HG02885 (cell line): Measurements from ENCODE around the gene MB.
"Not testable (repeated sequence)": the region's sequence is repeated elsewhere in the genome, so short reads cannot be mapped to it uniquely, and the experiment has no call there.

Experiments
- ATAC-seq: cut with Tn5 transposase; IDR thresholded peaks from one replicate; pipeline ENCODE4 v1.9.1; 2021; ENCODE audit warnings: mild to moderate bottlenecking; ENCODE audit not compliant: unreplicated experiment, poor library complexity

The MB gene

DNA sequence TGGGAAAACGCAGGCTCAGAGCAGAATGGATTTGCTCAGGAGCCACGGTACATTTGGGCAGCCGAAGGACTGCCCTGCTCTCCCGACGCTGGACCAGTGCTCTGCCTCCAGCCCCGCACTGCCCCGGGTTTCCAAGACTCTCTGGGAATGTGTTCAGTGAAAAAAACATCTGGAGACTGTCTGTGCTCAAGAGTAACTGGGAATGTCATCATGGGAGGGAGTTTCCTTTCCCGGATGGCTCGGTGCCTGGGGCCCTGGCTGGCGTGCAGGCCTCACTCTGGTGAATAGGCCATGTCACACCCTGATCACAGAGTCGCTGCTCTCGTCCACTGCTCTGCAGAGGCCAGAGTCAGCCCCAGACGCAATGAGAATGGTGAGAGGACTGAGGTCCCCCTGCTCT, 21.3 kb upstream of the MB start:
- no peak for ATAC-seq

DNA sequence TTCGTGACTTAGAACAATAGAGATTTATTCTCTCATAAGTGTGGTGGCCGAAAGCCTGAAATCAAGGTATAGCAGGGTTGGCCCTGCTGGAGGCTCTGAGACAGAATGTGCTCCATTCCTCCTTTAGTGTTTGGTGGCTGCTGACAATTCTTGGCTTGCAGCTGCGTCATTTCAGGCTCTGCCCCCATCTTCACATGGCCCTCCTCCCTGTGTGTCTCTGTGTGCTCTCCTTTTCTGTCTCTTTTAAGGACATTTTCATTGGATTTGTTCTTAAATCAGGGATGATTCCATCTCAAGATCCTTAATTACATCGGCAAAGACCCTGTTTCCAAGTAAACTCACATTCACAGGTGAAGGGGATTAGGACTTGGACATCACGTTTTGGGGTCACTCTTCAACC, 20.9 kb upstream of the MB start:
- no peak for ATAC-seq

DNA sequence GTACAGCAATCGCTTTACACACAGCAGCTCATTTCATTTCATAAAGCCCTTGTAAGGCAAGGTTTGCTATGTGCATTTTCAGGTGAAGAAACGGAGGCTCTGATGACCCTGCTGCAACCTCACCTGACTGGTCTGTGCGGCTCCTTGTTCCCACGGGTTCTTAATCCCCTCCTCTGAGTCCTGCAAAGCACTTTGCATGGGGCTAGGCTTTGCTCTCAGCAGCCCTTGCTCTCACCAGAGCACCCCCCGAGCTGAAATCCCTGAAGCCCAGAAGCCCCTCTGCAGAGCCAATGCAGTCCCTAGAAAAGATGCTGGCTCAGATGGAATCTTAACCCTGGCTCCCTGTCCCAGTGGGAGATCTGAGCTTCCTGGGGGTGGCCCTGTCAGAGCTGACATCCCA, 20.1 kb upstream of the MB start:
- ATAC-seq, result no peak

DNA sequence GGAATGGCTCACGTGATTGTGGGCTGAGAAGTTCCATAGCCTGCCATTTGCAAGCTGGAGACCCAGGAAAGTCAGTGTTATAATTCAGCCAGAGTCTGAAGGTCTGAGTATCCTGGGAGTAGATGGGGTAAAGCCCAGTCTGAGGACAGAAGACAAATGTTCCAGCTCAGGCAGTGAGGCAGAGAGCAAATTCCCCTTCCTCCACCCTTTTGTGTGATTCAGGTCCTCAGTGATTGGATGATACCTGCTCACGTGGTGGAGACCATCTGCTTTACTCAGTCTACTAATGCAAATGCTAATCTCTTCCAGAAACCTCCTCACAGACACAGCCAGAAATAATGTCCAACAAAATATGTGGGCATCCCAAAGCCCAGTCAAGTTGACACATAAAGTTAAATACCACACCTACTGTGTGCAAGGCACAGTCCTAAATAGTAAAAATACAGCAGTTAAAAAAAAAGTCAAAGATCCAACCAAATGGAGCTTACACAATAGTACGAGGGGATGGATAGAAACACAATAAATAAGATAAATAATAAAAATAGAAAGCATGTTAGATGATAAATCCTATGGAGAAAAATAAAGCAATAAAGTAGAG, 17.9 kb upstream of the MB start:
- no peak for ATAC-seq

DNA sequence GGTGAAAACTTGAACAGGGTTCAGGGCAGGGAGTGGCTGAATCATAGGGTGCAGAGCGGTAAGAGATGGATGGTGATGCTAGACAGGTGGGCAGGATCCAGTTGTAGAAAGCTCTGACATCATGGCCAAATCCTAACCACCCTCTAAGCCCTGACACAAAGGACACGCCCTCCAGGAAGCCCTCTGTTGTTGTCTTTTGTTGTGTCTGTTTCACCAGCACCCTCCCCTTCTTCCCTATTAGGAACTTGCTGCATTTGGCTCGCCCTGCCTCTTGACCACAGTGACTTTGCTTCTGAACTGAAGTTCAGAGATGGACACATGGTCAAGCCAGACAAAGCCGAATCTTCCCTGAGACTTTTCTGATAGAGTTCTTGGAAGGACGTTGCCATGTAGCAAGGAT, 16.9 kb upstream of the MB start:
- ATAC-seq, result no peak

DNA sequence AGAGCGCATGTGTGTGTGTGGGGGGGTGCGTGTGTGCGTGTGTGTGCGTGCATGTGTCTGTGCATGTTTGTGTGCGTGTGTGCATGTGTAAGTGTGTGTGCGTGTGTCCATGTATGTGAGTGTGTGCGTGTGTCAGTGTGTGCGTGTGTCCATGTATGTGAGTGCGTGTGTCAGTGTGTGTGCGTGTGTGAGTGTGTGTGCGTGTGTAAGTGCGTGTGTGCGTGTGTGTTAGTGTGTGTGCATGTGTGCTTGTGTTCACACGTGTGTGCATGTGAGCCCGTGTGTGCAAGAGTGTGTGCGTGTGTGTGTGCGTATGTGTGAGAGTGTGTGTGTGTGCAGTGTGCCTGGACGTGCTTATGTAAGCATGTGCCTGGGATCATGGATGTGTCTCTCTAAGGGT, 16.4 kb upstream of the MB start:
- no peak for ATAC-seq

DNA sequence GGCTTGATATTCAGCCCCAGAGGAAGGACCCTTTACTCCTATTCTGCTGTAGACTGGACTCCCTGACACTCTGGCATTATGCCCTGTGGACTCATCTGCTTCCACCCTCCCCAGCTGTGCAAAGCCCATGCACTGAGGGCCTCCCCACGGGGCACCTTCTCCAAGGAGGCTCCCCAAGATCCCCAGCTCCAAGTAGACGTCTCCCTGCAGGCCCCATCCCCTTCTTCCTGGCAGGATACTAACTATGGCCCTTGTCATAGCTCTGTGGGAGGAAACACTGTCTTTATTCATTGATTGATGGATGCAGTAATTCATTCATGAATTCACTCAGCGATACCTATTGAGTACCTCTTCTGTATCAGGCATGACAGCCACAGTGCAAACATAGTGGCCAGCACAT, 15.8 kb upstream of the MB start:
- ATAC-seq, result no peak

DNA sequence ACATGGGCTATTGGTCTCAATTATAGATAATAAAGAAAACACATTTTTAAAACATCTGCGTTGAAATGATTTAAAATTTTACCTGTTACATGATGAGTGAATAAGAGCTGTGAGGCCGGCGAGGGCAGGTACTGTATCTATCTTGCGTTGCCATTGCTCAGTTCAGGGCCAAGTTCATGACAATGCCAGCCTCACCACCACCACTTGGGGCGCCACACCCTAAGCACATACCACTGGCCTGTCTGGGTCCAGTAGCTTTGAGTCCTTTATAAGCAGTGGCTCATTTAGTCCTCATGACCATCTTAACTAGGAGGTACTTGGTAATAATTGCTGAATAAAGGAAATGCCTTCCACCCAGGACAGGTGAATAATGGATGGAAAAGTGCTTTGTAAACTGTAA, 14.5 kb upstream of the MB start:
- ATAC-seq, result no peak

DNA sequence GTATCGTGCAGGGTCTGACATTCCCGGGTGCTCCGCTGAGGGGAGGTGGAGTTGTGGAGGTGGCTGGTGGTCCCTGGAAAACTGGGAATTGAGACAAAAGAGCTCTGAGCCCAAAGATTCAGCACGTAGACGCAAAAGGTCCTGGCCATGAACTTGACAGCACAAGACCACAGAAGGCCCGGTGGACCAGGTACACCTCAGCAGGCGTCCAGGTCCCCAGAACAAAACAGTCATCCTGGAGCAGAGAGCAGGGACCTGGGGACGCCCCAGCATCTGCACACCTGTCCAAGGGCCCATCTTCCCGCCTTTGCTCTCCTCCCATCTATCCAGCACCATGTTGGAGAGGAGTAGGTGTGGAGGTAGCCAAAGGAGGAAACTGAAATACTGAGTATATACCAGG, 13.8 kb upstream of the MB start:
- ATAC-seq, result no peak

DNA sequence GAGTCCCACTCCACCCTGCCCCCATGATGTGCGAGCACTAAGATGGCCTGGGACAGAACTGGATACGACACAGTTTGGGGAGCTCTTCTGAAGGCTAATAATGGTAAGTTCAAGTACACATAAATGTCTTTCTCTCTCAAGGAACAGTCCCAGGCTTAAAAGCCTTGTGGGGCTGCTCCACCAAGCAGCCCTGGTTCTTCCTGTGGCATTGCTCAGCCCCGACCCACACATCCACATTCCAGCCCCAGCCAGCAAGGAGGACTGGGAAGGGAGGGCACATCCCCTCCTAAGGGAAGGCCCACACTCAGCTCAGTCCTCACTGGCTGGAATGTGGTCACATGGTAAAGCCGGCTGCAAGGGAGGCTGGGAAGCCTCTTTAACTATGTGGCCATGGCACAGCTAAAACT, 13.3 kb upstream of the MB start:
- no peak for ATAC-seq

DNA sequence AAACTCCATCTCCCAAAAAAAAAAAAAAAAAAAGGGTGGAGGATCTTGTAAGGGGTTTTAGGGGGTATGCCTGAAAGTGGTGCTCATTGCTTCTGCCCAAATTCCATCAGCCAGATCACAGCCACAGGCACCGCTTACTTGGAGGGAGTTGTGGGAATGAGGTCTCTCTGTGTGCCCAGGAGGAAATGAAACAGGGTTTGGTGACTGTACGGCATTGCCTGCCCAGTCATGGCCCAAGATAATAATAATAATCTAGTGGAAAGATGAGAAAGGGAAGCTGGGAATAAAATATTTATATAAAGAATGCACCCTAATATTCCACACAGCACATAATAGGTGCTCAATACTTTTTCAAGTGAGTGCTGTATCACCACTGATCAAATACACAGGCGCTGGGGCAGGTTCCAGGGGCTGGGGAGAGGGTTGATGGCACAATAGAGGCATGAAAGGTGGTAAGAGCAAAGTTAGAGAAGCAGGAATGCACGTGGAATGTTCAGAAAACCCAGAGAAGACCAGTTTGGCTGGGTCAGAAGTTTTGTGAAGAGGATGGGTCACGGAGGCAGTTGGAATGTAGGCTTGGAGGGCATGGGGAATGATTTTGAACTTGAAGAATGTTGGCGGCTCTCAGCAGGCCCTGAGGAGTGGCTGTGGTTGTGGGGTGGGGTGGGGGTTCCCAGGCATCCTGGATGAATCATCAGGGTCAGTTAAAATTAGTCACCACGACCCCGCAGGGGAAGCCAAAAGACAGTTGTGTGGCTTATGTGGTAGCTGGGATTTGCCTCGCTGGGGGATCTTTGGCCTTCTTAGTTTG, 12.5 kb upstream of the MB start:
- ATAC-seq, result no peak

DNA sequence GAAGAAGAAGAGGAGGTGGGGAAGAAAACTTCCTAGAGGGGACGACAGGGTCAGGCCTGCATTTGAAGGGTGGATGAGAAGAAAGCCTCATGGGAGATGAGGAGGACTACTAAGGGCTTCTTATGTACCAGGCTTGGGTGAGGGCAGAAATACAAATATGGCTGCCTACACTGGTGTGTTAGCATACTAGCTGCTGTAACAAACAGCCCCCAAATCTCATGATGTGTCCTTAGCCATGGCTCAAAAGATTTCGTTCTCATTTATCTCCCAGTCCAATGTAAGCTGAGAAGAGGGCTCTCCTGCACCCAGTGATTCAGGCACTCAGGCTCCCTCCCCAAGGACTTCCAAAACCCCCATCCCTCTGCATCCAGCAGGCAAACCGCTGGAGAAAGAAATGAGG, 11.6 kb upstream of the MB start:
- ATAC-seq, result no peak

DNA sequence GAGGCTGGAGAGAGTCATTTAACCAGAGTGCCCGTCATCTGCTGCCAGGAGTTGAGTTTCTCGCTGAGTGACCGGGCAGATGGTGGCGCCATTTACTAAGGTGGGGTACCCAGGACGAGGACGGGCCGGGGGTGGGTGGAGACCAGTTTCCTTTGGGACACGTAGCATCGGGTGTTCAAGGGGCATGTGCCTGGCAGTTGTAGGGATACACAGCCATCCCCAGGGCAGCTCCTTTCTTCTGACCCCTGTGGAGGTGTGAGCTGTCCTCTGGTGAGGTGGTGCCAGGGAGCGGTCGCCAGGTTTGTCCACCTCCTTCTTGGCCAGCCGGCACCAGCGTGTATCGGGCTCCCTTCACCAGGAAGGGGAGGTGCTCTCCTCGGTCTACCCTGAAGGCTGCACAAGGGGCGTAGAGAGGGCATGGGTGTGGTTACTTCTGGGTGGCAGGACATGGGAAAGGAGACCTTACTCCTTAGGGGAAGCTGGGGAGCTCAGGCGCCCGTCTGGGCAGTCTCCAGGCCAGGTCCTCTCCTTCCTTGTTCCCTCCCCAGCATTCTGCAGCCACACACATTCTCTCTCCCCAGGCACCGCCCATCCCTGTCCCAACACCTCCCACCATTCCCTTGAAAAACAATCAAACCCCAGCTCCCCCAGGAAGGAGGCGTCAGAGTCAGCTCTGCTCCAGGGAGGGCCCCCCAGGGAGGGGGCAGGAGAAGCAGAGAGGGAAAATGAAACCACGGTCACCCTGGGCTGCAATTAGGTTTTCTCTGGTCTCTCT, 10.3 kb upstream of the MB start:
- no peak for ATAC-seq

DNA sequence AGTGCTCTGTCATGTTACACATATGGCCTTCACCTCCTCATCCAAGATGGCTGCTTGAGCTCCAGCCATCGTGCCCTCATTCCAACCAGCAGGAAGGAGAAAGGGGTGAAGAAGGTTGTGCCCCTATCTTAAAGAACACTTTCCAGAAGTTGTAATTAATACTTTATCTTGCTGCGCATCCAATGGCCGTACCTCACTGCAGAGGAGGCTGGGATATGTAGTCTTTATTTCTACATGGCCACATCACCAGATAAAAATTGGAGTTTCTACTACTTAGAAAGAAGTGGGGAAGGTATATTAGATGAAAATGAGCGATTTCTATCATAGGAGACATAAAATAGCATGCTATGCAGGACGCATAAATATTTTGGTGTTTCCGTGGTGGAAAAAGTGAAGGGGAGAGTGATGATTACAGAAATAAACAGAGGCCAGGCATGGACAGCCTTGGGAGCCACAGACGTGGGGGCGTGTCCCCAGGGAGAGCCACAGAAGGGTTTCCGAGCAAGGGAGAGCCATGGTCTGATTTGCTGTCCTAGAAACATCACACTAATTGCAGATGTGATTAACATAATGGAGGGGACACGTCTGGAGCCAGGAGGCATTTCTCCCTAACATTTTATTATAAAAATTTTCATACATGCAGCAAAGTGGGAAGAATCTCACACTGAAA, 8.8 kb upstream of the MB start:
- no peak for ATAC-seq

DNA sequence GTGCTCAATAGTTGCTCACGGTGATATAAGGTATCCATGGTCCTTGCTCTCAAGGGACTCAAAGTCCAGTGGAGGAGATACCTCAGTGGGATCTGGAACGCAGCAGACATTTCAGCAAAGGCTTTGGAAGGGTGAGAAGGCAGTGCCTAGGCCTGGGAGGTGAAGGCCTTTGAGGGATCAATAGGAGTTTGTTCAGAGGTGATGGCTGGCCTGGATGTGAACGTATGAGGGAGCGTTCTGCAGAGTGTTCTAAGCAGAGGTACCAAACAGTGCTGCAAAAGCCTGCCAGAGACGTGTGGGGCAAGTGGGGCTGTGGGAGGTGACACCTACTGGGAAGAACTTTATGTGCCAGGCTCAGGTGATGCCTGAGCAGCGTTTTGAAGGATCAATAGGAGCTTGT, 7.4 kb upstream of the MB start:
- no peak for ATAC-seq

DNA sequence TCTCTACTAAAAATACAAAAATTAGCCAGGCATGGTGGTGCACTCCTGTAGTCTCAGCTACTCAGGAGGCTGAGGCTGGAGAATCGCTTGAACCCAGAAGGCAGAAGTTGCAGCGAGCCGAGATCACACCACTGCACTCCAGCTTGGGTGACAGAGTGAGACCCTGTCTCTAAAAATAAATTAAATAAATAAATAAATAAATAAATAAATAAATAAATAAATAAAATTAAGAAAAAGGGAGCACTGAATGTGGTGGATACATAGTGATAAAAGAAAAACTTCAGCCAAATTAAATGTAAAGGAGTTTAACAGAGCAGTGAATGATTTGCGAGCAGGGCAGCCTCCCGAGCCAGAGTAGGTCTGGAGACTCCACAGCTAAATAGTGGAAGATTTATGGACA, 6.8 kb upstream of the MB start:
- ATAC-seq, result not testable (repeated sequence)

DNA sequence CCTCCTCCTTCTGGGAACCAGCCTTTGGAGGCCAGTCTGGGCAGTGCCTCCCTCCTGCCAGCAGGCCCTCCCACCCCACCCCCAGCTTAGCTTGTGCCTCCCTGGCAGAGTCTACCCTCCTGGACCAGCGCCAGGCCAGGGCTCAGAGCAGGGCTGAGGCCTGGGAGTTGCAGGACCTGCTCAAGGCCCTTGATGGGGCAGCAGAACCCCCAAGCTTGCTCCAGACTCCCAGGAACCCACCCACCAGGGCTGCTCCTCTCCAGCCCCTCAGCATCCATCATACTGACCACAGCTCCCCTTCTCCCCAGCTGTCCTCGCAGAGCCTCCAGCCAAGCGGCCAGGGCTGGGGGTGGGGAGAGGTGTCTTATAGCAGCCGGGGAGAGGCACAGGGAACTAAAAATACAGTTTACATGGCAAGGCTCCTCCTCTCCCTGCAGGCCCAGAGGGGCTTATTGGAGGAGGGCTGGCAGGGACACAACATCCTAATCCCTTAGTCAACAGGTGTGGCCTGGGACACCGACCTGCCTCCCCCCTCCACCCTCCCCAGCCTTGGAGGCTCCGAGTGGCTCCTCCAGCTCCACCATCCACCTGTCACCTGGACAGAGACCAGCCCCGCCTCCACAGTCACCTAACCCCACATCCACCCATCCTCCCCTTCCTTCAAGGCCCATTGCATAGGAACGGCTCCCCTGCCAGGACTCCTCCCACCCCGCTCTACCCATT, 5.2 kb upstream of the MB start:
- no peak for ATAC-seq

DNA sequence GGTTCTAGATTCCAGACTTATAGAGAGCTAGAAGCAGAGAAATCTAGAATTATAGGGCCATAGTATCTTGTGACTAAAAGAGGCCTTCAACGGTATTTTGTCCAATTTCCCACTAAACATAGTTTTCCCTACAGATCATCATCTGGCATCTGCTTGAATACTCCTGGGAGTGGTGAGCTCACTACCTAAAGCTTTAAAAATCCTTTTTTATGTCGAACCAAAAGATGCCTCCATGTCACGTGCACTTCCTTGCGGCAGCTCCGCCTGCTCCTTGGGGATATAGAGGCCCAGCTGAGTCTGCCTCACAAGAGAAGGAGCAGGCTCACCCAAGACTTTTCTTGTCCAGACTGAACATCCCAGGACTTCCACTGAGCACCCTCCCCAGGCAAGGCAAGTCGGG, 4.3 kb upstream of the MB start:
- no peak for ATAC-seq

DNA sequence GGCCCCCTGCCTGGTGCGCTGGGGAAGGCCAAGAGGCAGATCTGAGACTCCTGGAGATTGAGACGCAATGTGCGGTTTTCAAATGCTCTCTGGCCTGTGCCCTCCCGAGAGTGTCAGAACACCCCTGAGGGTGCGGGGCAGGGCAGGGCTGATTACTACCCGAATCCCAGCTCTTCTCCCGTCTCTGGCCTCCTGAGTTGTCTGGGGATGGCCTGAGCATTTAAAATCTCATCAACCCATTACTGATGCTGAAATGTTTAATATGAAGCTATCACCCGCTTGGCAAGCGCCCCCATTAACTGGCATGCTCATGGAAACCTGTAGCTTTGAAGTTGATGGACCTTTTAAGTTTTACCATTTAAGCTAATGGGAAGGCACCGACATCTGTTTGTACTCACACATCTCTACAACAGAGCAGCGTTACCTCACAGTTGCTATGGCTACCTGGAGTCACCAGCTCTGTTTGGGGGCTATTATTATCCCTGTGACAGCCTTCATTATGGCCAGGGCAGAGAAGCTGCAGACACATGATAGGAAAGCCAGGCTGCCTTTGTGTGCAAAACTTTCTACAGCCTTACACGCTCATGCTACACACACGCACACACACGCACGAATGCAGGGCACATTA, 3.6 kb upstream of the MB start:
- no peak for ATAC-seq
